Kidney (tissue), 14 donors: ENCODE data around the gene NID2. TPM values are rescaled to one million over a fixed set of nuclear protein-coding genes. Genes with fewer than 3 reads are reported as not detected.

Experiments used
- DNase-seq, 5 donors: peaks; one replicate each; pipeline ENCODE4 v3.0.0-alpha.2; 2013 to 2020
- FAIRE-seq: peaks from 2 replicates; lab custom pipeline; 2012; peaks lifted over from hg19 to GRCh38; lab: Jason Lieb, UNC
- H3K27ac ChIP-seq, 2 donors: one replicate each; pipeline ENCODE4 v1.7.0; 2013; ENCODE audit warnings: low read depth in 2 of 2, low read length in 2 of 2, inconsistent platforms in 1 of 2
- H3K27me3 ChIP-seq: one replicate; pipeline ENCODE4 v1.7.1; 2013; ENCODE audit warnings: low read length, inconsistent platforms; ENCODE audit not compliant: control insufficient read depth, insufficient read depth
- H3K36me3 ChIP-seq, 3 donors: one replicate each; pipeline versions ENCODE4 v1.7.0 to v1.7.1; 2013; ENCODE audit warnings: low read length in 3 of 3, control low read depth in 1 of 3, inconsistent platforms in 1 of 3; ENCODE audit not compliant: insufficient read depth in 3 of 3, control insufficient read depth in 2 of 3
- H3K4me1 ChIP-seq, 3 donors: one replicate each; pipeline versions ENCODE4 v1.7.0 to v1.7.1; 2013; ENCODE audit warnings: low read length in 3 of 3, inconsistent platforms in 1 of 3, low read depth in 1 of 3; ENCODE audit not compliant: control insufficient read depth in 2 of 3, insufficient read depth in 2 of 3
- H3K4me3 ChIP-seq, 3 donors: one replicate each; pipeline versions ENCODE4 v1.7.0 to v1.8.1; 2013; ENCODE audit warnings: low read length in 3 of 3, control low read depth in 1 of 3, inconsistent platforms in 1 of 3
- H3K9ac ChIP-seq, 3 donors: one replicate each; pipeline versions ENCODE4 v1.7.0 to v1.7.1; 2013; ENCODE audit warnings: low read length in 3 of 3, control low read depth in 1 of 3, inconsistent platforms in 1 of 3
- H3K9me3 ChIP-seq, 3 donors: one replicate each; pipeline versions ENCODE4 v1.7.0 to v1.7.1; 2013; ENCODE audit warnings: low read length in 3 of 3, control low read depth in 1 of 3, inconsistent platforms in 1 of 3; ENCODE audit not compliant: control insufficient read depth in 2 of 3, insufficient read depth in 1 of 3
- intact Hi-C: fragments of 100-400 bp; cut with DNase I; formaldehyde crosslinking; loops from one replicate; pipeline ENCODE4 v1.11.1; 2022
- polyA plus RNA-seq: library from polyadenylated mRNA; stranded (reverse); fragments of 350-450 nt; fragmentation: Illumina TruSeq; extraction: RNeasy Lipid Tissue Mini Kit (QIAGEN cat#74804); gene quantifications from one replicate; pipeline ENCODE4 v1.2.3, GENCODE V29; 2014; ENCODE audit warnings: low read depth, low replicate concordance; ENCODE audit not compliant: insufficient read depth
- total RNA-seq: library from RNA; stranded (reverse); fragmentation: NEBNext Ultra II Directional; extraction: Animal tissue kit (Norgen Biotek cat#: 25700); gene quantifications from one replicate; pipeline ENCODE4 v1.2.1, GENCODE V29; 2021
- TF ChIP-seq, protein P1 (sequence below): IDR thresholded peaks from 3 replicates; pipeline ENCODE4 v1.5.1; 2012; ENCODE audit warnings: mild to moderate bottlenecking, moderate library complexity, borderline replicate concordance; ENCODE audit not compliant: insufficient read depth; ENCODE audit errors: extremely low read depth
- donor health status: control.
- donor health status: control.
- donor health status: control.
- donor health status: control.
- donor health status: control.
- donor health status: DM: yes; HTN: yes; CAD: no.
- donor health status: Normal renal cell carcinoma (clear cell type).

Gene NID2
- total and polyA plus RNA-seq, 2 donors from 2014 or later = 7.1 to 37.7 TPM

DNA sequence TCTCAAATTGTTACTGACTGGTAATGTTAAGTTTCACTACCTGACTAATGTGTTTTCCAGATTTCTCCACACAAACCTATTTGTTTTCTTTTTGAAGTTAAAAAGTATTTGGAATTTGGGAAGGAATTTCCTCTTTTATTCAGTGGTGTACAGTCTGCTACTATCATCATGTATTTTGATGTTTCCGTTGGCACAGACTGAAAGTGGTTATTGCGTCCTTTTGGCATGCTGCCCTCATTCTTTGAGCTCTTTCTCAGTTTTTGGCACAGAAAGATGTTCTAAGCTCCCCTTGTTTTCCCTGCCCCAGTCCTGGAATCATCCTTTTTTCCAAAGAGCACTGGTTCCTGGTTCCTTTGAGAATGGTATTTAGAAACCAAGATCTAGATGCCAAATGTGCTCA, 110.9 kb downstream of the NID2 start:
- Histone ChIP-seq H3K4me1 (peaks cover 0 to 2% (median 0%) of the 10 kb centered on the region in 3 donors), H3K9me3 (peaks cover 0 to 12% (median 2%) of the 10 kb centered on the region in 3 donors), H3K36me3 (no peaks in the 10 kb centered on the region), H3K27ac (no peak overlapping the region), H3K9ac (no peak overlapping the region), H3K4me3 (no peak overlapping the region), H3K27me3 (no peaks in the 10 kb centered on the region)
- intact Hi-C loops = no loop called here
- TF ChIP-seq, protein P1, sequence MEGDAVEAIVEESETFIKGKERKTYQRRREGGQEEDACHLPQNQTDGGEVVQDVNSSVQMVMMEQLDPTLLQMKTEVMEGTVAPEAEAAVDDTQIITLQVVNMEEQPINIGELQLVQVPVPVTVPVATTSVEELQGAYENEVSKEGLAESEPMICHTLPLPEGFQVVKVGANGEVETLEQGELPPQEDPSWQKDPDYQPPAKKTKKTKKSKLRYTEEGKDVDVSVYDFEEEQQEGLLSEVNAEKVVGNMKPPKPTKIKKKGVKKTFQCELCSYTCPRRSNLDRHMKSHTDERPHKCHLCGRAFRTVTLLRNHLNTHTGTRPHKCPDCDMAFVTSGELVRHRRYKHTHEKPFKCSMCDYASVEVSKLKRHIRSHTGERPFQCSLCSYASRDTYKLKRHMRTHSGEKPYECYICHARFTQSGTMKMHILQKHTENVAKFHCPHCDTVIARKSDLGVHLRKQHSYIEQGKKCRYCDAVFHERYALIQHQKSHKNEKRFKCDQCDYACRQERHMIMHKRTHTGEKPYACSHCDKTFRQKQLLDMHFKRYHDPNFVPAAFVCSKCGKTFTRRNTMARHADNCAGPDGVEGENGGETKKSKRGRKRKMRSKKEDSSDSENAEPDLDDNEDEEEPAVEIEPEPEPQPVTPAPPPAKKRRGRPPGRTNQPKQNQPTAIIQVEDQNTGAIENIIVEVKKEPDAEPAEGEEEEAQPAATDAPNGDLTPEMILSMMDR = no peak
- DNase-seq = no peak
- no peak for FAIRE-seq

Other genes starting within 250 kb of the NID2 start
- gene GNG2, start 208.4 kb downstream of the NID2 start, total RNA-seq = 35.6 TPM
- gene GNG2, start 208.4 kb downstream of the NID2 start, polyA plus RNA-seq = 4.0 TPM
- gene RTRAF, start 79.5 kb downstream of the NID2 start, total RNA-seq = 116 TPM
- gene RTRAF, start 79.5 kb downstream of the NID2 start, polyA plus RNA-seq = 250 TPM
- gene PTGDR, start 198.6 kb upstream of the NID2 start, total RNA-seq = 3.1 TPM
- gene PTGDR, start 198.6 kb upstream of the NID2 start, polyA plus RNA-seq = 0.22 TPM
- 10.0 TPM for gene PTGER2, start 245.3 kb upstream of the NID2 start, total RNA-seq
- gene PTGER2, start 245.3 kb upstream of the NID2 start, polyA plus RNA-seq = 3.4 TPM